GM23248 (cell line): ENCODE results near the gene AGAP1.

Experiments used
- EZH2 ChIP-seq: fragments of 200-600 bp; sonication (generic); IDR thresholded peaks from 2 replicates; pipeline ENCODE4 v1.6.1; 2018; ENCODE audit warnings: antibody characterized with exemption, mild to moderate bottlenecking; ENCODE audit not compliant: insufficient read depth, poor library complexity, severe bottlenecking
- EZH2phosphoT487 ChIP-seq: fragments of 200-600 bp; sonication (generic); IDR thresholded peaks from 2 replicates; pipeline ENCODE4 v1.6.1; 2018; ENCODE audit warnings: antibody characterized with exemption, moderate library complexity, mild to moderate bottlenecking, low read depth; ENCODE audit not compliant: insufficient read depth

DNA sequence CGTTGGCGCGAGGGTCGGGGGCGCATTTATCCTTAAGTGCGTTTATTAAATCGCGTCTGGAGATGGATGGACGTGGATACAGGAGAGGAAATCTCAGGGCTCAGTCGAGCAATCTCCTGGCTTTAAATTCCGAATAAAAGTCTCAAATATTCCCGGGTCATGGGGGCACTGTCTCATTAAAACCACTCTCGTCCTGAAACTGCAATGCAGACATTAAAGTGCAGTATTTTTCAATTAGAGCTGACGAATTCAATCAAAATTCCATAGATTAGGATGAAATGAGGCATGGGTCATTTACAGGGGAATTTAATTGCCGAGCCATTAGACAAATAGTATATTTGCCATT, 685.0 kb downstream of the AGAP1 start:
- no peak for TF ChIP-seq EZH2phosphoT487
- no peak for TF ChIP-seq EZH2
